Right ventricle myocardium inferior (tissue), 1 donor: Measurements from ENCODE around the gene RFX1. TPM values are rescaled to one million over a fixed set of nuclear protein-coding genes. Genes with fewer than 3 reads are reported as not detected.

Experiments
- ATAC-seq: fragments of 200-7000 bp; cut with Tn5 transposase; one replicate; pipeline ENCODE4 v1.9.1; 2020; ENCODE audit warnings: mild to moderate bottlenecking, moderate library complexity
- DNase-seq: peaks from one replicate; pipeline ENCODE4 v3.0.0; 2021; ENCODE audit errors: missing footprints
- intact Hi-C: fragments of 100-400 bp; cut with DNase I; formaldehyde crosslinking; loops from one replicate; pipeline ENCODE4 v1.11.0; 2022
- total RNA-seq: library from RNA; stranded (reverse); fragmentation: NEBNext Ultra II Directional; extraction: Animal tissue kit (Norgen Biotek cat#: 25700); gene quantifications from one replicate; pipeline ENCODE4 v1.2.1, GENCODE V29; 2021
- donor health status: DM: no; HTN: yes; CAD: no; lungs with severe emphysema.

The RFX1 gene
- total RNA-seq, 1 donor from 2014 or later: 15.4 TPM

DNA sequence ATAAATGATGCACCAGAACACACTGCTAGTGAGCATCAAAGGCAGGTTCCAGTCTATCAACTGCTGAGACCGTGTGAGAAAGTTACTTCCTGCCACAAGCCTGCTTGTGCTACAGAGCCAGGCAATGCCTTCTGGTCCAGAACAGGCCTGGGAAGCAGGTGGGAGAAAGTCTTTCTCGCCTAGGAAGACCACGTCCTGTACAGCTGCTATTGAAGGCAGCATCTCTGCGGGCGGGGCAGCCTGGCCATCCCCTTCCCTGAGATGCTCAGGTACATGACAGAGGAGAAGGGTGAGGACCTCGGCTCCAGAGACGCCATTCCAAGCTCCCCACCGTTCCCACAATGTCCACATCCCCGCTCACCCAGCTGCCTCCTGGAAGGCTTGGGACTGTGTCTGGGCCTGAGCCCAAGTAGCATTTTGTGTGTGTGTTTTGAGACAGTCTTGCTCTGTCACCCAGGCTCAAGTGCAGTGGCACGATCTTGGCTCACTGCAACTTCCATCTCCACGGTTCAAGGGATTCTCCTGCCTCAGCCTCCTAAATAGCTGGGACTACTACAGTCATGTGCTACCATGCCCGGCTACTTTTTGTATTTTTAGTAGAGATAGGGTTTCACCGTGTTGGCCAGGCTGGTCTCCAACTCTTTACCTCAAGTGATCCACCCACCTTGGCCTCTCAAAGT lies 3.4 kb downstream of the RFX1 start:
- ATAC-seq (no peak), DNase-seq (peak; percentile 58)

DNA sequence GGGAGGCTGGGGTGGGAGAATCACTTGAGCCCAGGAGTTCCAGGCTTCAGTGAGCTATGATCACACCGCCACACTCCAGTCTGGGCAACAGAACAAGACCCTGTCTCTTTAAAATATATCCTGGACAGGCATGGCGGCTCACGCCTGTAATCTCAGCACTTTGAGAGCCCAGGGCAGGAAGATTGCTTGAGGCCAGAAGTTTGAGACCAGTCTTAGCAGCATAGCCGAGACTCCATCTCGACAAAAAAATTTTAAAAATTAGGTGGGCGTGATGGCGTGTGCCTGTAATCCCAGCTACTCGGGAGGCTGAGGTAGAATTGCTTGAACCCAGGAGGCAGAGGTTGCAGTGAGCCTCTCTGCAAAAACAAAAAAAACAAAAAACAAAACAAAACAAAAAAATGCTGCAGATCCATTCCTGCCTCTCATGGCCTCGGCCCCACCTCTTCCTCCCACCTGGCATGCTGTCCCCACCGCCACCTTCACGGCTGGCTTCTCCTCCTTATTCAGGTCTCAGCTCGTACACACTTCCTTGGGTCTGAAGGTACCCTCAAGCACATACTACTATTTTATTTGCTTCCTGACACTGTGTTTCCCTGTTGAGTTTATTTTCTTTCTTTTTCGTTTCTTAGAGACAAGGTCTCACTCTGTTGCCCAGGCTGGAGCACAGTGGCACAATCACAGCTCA lies 5.3 kb downstream of the RFX1 start:
- ATAC-seq (no peak), DNase-seq (no peak)
- intact Hi-C loops: no loop called here

More for the DNA sequence above, 3.4 kb downstream of the RFX1 start:
- intact Hi-C loops: no loop called here

DNA sequence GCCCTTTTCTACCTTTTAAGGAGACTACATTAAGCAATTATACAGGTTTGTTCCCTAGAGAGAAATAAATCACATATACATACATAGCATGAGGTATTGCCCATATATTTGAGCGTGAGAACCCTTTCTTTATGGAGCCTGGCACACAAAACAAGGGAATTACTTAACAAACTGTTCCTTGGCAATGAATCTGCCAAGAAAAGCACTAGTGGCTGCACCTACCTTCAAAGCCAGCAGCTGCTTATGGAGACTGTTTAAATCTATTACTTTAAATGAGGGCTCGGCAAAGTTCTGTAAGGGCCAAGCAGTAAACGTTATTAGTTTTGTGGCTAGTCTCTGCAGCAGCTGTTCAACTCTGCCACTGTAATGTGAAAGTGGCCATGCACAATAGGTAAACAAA lies 7.0 kb downstream of the RFX1 start:
- intact Hi-C loops: no loop called here
- DNase-seq (no peak), ATAC-seq (no peak)

DNA sequence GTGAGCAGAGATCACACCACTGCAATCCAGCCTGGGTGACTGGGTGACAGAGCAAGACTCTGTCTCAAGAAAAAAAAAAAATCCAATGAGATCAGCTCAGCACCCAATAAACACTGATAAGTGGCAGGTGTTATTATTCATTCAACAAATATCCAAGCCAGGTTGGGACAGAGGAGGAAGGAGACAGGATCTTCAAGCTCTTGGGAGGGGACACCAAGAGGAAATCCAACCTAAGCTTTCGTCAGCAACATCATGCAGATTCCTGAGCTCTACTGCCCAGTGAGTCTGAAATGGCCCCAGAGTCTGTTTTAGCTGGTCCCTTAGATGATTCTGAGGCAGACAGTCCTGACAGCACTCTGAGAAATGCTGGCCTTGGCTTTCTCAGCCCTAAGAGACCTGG lies 7.7 kb downstream of the RFX1 start:
- no peak for ATAC-seq
- intact Hi-C loops: no loop called here
- DNase-seq: no peak

DNA sequence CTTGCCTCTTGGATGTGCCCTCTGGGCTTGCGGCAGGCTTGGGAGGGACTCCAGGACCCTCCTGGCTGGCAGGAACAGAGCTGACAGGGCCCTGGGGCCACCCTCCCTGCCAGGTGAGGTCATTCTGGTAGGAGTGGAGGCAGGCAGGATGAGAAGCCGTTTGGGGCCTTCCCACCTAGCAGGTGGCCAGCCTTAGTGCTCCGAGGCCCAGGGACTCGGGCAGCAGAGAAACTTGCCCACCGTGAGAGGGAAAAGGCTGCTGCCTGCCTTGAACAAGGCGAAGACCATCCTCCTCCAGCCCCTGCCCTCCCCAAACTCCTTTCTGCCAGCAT lies 8.5 kb downstream of the RFX1 start:
- peak; percentile 32 for DNase-seq
- intact Hi-C loops: no loop called here
- no peak for ATAC-seq

DNA sequence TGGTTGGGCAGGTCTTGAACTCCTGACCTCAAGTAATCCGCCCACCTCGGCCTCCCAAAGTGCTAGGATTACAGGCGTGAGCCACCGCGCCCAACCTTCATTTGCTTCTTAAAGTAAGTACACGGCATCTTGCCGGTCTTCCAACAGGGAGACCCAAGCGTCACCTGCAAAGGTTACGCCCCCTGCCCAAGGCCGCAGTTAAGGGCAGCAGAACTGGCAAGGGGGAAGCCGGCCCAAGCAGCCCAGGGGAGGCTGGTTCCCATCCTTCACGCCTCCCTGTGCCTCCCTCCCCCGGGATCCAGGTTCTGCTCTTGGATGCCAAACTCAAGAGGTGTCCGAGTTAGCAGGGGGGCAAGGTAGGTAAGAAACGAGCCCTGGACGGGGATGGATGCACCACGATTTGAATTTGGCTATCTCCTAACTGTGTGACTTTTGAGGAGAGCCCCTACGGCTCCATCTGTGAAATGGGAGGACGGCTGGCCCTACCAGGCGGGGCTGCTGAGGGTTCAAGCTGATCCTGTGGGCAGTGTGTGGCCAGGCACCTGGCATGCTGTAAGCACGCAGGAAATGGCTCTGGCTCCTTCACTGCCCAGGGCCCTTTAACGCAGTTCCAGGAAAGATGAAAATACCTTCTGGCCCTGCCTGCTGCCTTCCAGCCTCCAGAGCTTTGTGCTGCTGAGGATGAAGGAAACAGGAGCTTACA lies 9.0 kb downstream of the RFX1 start:
- intact Hi-C loops: no loop called here
- ATAC-seq (no peak), DNase-seq (peak; percentile 57)

DNA sequence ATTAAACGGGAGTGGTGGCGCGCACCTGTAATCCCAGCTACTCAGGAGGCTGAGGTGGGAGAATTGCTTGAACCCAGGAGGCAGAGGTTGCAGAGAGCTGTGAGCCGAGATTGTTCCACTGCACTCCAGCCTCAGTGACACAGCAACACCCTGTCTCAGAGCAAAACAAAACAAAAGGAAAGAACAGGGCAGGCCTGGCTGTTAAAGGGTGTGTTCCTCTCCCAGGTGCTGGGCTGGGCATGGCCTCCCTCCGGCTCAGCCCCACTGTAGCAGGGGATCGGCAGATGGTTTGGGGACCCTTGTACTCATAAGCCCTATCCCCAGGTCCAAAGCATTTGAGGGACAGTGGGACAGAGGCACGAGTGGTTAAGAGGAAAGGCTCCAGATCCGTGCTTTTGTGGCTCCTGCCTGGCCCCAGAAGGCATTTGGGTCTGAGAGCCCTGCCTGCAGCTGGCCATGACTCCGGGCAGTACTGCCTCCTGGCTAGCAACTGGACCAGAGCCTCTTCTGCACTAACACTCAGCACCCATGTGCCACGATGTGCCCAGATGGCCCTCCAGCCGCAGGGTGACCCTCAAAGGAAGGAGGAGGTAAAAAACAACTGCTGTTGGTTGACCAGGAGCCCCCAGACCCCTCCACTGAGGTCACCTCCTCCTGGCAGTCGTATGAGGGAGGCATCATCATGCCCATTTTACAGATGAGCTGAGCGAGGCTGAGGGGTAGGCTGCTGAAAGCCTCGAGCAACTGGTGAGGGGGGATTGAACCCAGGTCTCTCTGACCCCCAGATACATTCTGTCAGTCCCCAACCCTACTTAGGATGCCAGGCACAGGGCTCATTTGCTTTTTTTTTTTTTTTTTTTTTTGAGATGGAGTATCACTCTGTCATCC lies 10.0 kb downstream of the RFX1 start:
- intact Hi-C loops: no loop called here
- ATAC-seq: no peak

DNA sequence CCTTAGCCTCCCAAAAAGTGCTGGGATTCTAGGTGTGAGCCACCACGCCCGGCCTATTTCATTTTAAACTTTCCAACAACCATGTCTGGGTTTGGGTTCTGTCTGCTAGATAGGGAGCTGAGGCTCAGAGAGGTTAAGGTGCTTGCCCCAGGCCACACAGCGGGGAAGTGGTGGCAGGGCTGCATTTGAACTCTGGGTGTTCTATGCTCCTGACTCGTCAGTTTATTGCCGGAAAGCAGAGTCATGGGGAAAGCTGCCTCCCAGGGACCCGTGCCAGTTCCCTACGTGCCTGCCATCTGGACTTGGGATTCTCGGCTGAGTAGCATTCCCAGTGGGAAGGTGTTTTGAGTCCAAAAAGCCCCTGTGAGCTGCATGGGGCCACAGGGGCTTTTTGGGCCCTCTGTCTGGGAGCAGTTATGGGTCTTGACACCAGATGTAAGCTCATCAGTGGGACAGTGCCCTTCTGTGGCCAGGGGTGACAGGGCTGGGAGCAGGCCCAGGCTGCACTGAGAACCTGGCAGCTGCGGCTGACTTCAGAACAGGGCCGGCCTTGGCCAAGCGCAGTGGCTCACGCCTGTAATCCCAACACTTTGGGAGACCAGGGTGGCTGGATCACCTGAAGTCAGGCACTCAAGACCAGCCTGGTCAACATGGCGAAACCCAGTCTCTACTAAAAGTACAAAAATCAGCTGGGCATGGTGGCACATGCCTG lies 10.9 kb downstream of the RFX1 start:
- ATAC-seq (peak; percentile 85), DNase-seq (peak; percentile 60)
- intact Hi-C loops: no loop called here

More for the DNA sequence above, 10.0 kb downstream of the RFX1 start:
- DNase-seq: peak; percentile 15

DNA sequence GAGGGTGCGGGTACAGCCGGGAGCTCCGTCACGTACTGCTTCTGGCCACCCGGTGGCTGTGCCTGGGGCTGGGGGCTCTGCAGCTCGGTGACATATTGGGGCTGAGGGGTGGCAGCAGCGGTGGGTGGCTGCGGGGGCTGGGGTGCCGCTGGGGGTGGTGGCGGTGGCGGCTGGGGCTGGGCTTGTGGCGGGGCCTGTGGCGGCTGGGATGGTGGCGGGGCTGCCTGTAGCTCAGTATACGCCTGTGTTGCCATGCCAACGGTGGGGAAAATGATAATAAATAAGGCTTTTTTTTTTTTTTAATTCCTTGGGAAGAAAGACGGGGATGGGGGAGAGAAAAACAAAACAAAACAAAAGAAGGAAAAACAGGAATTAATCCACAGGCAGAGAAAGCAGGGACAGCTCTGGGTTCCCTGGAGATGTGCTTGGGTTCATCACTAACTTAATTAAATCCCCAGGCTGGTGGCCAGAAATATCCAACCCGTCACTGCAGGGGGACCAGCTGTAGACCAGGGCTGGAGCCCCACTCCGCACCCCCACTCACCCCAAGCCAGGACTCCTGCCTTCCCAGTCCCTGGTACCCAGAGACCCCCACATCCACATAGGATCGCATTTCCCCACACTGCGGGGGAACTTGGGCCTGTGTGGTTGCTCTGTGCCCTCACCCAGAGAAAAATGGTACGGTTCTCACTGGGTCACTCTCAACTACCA lies 12.4 kb downstream of the RFX1 start:
- intact Hi-C loops: no loop called here
- DNase-seq (no peak), ATAC-seq (no peak)

DNA sequence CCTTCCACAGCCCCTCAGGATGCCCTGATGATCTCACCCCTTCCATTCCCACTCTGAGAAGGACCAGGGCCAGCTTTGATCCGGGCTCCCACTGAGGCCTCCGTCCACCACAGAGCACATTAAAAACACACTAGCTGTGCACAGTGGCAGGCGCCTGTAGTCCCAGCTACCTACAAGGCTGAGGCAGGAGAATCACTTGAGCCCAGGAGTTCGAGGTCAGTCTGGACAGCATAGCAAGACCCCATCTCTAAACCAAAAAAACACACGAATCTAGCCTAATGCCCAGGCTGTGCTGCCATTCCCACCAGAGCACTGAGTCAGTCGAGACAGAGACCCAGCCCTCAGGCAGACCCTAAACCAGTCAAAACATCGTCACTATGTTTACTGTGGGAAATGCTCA lies 14.1 kb downstream of the RFX1 start:
- DNase-seq (no peak), ATAC-seq (no peak)
- intact Hi-C loops: no loop called here

DNA sequence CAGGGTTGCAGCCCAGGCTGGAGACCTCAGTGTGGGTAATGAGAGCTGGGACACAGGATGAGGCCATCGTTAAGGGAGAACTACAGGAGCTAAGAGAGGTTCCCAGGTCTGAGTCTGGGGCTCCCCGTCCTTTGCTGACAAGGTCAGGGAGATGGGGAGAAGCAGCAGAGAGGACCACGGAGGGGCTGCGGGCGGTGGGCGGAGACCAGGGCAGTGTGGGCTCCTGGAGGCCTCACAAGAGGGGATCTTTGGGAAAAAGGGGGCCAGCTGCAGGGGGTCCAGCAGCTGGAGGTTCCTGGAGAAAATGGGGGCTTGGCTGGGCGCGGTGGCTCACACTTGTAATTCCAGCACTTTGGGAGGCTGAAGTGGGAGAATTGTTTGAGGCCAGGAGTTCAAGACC lies 16.0 kb downstream of the RFX1 start:
- ATAC-seq (no peak), DNase-seq (peak; percentile 15)
- intact Hi-C loops: no loop called here

DNA sequence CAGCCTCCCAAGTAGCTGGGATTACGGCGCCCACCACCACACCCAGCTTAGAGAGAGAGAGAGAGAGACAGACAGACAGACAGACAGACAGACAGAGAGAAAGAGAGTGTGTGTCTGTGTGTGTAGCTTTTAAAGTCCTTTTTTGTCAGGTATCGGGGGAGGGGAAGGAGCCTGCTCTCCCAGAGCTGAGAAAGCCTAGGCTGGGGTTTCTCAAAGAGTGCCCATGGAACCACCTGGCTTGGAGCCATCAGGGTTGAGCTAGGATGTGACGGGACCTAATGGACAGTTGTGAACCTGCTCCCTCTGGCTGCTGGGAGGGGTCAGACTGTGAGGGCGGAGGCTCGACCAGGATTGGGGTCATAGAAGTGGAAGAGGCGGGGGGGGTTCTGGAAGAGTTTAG lies 16.6 kb downstream of the RFX1 start:
- ATAC-seq: no peak
- intact Hi-C loops: no loop called here
- peak; percentile 18 for DNase-seq

DNA sequence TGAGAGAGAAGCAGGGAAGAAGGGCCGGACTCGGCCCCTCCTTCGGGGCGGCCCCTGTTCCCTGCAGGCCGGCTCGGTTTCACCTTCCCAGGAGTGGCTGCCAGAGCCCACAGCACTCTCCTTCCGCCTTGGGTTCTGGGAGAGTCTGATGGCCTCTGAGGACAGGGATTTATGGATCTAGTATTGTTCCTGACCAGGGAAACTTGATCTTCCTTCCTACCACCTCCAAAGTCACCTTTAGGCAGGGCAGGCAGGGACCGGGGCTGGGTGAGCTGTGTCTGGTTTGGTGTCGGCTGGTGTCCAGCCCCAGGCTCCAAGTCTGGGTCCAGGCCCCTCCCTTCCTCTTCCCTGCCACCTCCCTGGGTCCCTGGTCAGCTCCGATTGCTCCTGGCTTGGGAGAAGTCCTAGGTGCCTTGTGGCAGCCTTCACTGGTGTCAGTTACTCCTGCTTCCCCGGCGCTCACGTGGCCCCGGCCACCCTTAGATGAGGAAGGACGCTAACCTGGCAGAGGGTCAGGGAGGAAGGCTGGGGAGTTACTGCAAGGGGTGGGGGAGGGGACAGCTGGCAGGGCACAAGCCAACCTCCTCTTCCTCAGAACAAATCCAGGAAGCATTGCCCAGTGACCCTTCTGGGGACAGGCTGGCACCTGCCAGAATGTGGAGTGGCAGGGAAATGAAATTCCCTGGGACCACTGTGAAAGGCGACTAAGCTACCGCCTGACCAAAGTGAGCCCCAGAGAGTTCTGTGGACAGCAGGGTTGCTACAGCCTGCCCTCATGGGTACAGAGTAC lies 18.8 kb downstream of the RFX1 start:
- ATAC-seq (peak; percentile 66), DNase-seq (peak; percentile 81)
- intact Hi-C loops: no loop called here

DNA sequence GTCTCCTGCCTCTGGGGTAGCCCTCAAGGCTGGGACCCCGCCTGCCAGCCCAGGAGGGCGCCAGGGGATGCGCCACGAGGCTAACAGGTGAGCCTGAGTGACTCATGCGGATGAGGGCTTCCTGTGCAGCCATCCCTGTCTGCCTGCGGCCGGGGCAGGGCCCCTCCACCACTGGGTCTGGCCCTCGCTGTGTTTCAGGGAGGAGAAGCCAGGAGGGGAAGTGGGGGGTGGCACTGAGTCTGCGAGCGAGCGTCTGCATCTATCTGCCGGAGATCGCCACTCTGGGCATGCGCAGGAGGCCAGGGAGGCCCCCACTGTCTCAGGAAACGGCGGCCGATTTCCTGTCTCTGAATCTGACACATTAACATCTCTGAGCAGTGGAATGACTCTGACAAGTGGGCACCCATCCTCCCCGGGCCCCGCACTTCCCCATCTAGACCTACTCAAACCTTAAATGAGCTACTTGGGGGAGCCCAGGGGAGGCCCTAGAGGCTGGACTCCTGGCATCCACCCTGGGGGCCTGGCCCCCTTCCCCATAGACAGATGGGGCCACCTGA lies 19.7 kb downstream of the RFX1 start:
- intact Hi-C loops: no loop called here
- ATAC-seq (peak; percentile 64), DNase-seq (peak; percentile 95)

DNA sequence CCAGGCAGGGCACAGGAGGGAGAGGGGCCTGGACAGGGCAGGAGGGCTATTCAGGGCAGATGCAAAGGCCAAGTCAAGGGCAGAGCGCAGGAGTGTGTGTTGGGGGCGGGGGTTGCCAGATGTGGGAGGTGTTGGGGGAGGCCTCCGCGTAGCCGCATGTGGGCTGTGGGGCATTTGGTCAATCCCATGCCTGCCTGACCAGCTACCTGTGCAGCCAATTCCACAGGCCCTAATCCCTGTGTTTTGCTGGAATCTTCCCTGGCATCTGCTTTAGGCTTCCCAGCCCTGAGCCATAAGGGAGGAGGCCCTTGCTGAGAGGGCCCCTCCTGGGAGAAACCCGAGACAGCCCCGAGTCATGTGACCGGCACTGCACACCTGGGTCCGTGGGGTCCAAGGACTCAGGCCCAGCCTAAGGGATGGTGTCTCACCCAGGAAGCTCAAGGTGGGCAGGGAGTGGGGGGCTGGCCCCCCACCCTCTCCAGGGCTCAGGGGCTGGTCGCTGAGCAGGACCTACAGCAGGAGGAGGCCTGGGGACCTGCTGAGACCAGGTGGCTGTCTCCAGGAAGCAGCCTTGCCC lies 20.3 kb downstream of the RFX1 start:
- DNase-seq (peak; percentile 53), ATAC-seq (peak; percentile 1)
- intact Hi-C loops: no loop called here

DNA sequence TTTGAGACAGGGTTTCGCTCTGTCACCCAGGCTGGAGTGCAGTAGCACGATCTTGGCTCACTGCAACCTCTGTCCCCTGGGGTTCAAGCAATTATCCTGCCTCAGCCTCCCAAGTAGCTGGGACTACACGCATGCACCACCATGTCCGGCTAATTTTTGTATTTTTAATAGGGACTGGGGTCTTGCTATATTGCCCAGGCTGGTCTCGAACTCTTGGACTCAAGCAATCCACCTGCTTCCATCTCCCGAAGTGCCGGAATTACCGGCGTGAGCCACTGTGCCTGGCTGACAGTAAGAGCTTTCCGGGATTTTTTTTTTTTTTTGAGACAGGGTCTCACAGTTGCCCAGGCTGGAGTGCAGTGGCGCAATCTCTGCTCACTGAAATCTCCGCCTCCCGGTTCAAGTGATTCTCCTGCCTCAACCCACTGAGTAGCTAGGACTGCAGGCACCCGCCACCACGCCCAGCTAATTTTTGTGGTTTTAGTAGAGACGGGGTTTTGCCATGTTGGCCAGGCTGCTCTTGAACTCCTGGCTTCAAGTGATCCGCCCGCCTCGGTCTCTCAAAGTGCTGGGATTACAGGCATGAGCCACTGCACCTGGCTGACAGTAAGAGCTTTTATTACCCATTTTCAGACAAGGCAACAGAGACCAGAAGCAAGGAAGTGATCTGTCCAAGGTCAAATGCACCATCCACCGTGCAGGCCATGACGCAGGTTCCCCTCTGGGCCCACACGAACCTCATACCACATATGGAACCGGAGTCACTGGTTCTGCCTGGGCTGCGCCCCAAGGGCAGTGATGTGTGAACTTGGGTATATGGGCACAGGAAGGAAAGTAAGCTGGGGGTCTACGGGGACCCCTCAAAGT lies 21.0 kb downstream of the RFX1 start:
- intact Hi-C loops: no loop called here
- no peak for ATAC-seq
- peak; percentile 67 for DNase-seq
